Erythroblast (primary cell): ENCODE results near the gene AK2.

ENCODE experiments used
- GATA1 ChIP-seq: IDR thresholded peaks from 2 replicates; pipeline ENCODE4 v1.6.1; 2011; ENCODE audit warnings: low read depth, mild to moderate bottlenecking, control low read depth, low read length, moderate library complexity
- POLR2A ChIP-seq: IDR thresholded peaks from 2 replicates; pipeline ENCODE4 v1.6.1; 2011; ENCODE audit warnings: mild to moderate bottlenecking, low read length

- TF ChIP-seq POLR2A: no peak
- no peak for TF ChIP-seq GATA1
These were observed 75.8 kb downstream of the AK2 start for GRCh38 chr1:32960819-32961355.
